Left colon (tissue), 2 donors: Measurements from ENCODE around the gene GNG14. TPM values are rescaled to one million over a fixed set of nuclear protein-coding genes. Genes with fewer than 3 reads are reported as not detected.
"Not testable (repeated sequence)": the region's sequence is repeated elsewhere in the genome, so short reads cannot be mapped to it uniquely, and the experiment has no call there.

ENCODE experiments used
- ATAC-seq: fragments of 200-7000 bp; cut with Tn5 transposase; one replicate; pipeline ENCODE4 v1.9.1; 2020; ENCODE audit warnings: mild to moderate bottlenecking, moderate library complexity
- DNase-seq, 2 donors: peaks; one replicate each; pipeline ENCODE4 v3.0.0-alpha.2; 2020
- intact Hi-C, 2 donors: fragments of 100-400 bp; cut with DNase I in 1 of 2; cut with micrococcal nuclease in 1 of 2; formaldehyde crosslinking; loops; one replicate each; pipeline versions ENCODE4 v1.11.2 to v1.14.0; 2022; cut with DNase I, micrococcal nuclease
- long read RNA-seq: library from polyadenylated mRNA; unstranded; transcript quantifications from one replicate; pipeline ENCODE4 v2.0.0, GENCODE V29; 2021
- total RNA-seq, 2 donors: library from RNA; stranded (reverse); fragmentation: NEBNext Ultra II Directional; extraction: Animal tissue kit (Norgen Biotek cat#: 25700); gene quantifications; one replicate each; pipeline ENCODE4 v1.2.1, GENCODE V29; 2021
- donor health status: DM: no; HTN: no; CAD: no.
- donor health status: DM: yes; HTN: yes; CAD: no.

Gene GNG14
- total RNA-seq: not detected
- long read RNA-seq: 0 reads

- no peak for ATAC-seq
- intact Hi-C loops: no loop called here
- no peak for DNase-seq
These were observed at the start of gene GNG14 for GRCh38 chr19:12687496-12688196. Gene GNG14 (plus strand): TSS chr19:12687998. CDS start chr19:12688049, 51 bp downstream.

GRCh38 chr19:12638611-12639182 lies 49.1 kb upstream of the GNG14 start:
- ATAC-seq: no peak
- intact Hi-C loops: no loop called here
- DNase-seq: no peak

- intact Hi-C loops: no loop called here
- ATAC-seq (peak; percentile 94), DNase-seq (peak; percentile 74 to 89)
These were observed 47.7 kb upstream of the GNG14 start for GRCh38 chr19:12639901-12640613.

- intact Hi-C loops: no loop called here
- ATAC-seq: no peak
- DNase-seq: no peak
These were observed 46.3 kb upstream of the GNG14 start for GRCh38 chr19:12641456-12641855.

GRCh38 chr19:12642506-12642905 lies 45.3 kb upstream of the GNG14 start:
- ATAC-seq (no peak), DNase-seq (no peak)
- intact Hi-C loops: no loop called here

- ATAC-seq, DNase-seq, intact Hi-C loops: not testable (repeated sequence)
These were observed 44.1 kb upstream of the GNG14 start for GRCh38 chr19:12643716-12644115.

- ATAC-seq: no peak
- no peak for DNase-seq
- intact Hi-C loops: no loop called here
These were observed 41.2 kb upstream of the GNG14 start for GRCh38 chr19:12646551-12646950.

- ATAC-seq: no peak
- DNase-seq: no peak
These were observed 40.8 kb upstream of the GNG14 start for GRCh38 chr19:12647047-12647446.

GRCh38 chr19:12647490-12648071 lies 40.2 kb upstream of the GNG14 start:
- DNase-seq: peak; percentile 79 to 84
- intact Hi-C loops: no loop called here
- ATAC-seq: peak; percentile 98

More at GRCh38 chr19:12647047-12647446, 40.8 kb upstream of the GNG14 start:
- intact Hi-C loops: no loop called here

- intact Hi-C loops: no loop called here
- ATAC-seq: peak; percentile 40
- DNase-seq: no peak
These were observed 39.7 kb upstream of the GNG14 start for GRCh38 chr19:12648088-12648487.

GRCh38 chr19:12649941-12650340 lies 37.9 kb upstream of the GNG14 start:
- DNase-seq (no peak), ATAC-seq (no peak)
- intact Hi-C loops: no loop called here

GRCh38 chr19:12652219-12652618 lies 35.6 kb upstream of the GNG14 start:
- intact Hi-C loops: no loop called here
- DNase-seq (no peak), ATAC-seq (no peak)

GRCh38 chr19:12655546-12655945 lies 32.3 kb upstream of the GNG14 start:
- no peak for DNase-seq
- ATAC-seq: no peak
- intact Hi-C loops: no loop called here

GRCh38 chr19:12656899-12657571 lies 30.8 kb upstream of the GNG14 start:
- intact Hi-C loops: no loop called here
- DNase-seq: no peak
- ATAC-seq: no peak

- no peak for DNase-seq
These were observed 29.8 kb upstream of the GNG14 start for GRCh38 chr19:12657966-12658365.

GRCh38 chr19:12660980-12661379 lies 26.8 kb upstream of the GNG14 start:
- intact Hi-C loops: no loop called here
- ATAC-seq: no peak
- no peak for DNase-seq

More at GRCh38 chr19:12657966-12658365, 29.8 kb upstream of the GNG14 start:
- intact Hi-C loops: no loop called here
- no peak for ATAC-seq

GRCh38 chr19:12664406-12665280 lies 23.2 kb upstream of the GNG14 start:
- peak in 1 of 2 donors; percentile 46 for DNase-seq
- peak; percentile 19 for ATAC-seq
- intact Hi-C loops: no loop called here

GRCh38 chr19:12665281-12665573 lies 22.6 kb upstream of the GNG14 start:
- intact Hi-C loops: no loop called here
- ATAC-seq (no peak), DNase-seq (peak; percentile 52 to 57)
